ENCODE measurements around the gene TSR2. TPM values are rescaled to one million over a fixed set of nuclear protein-coding genes. Genes with fewer than 3 reads are reported as not detected.

TSR2 gene
- total and polyA plus RNA-seq, 2 experiments from 2014 or later, result 26.0 to 60.1 TPM

GRCh38 chrX:54430519-54430918 is 9.7 kb upstream of the TSR2 start:
- Histone ChIP-seq H3K27me3 (ENCODE audit: insufficient read depth) (no peaks in the 10 kb centered on the region), H3K4me2 (no peak overlapping the region), H3K27ac (ENCODE audit: low read depth) (no peak overlapping the region), H4K20me1 (replicated peaks; ENCODE audit: insufficient read depth) (no peaks in the 10 kb centered on the region), H3K9me2 (ENCODE audit: insufficient read depth) (no peaks in the 10 kb centered on the region), H3K79me2 (replicated peaks; ENCODE audit: insufficient read depth) (no peaks in the 10 kb centered on the region), H3K36me3 (ENCODE audit: insufficient read depth) (no peaks in the 10 kb centered on the region), H3K4me1 (ENCODE audit: insufficient read depth) (no peaks in the 10 kb centered on the region), H3K4me3 (no peak overlapping the region), H3F3A (replicated peaks; ENCODE audit: low read depth) (no peaks in the 10 kb centered on the region), H2AFZ (no peak overlapping the region)
- ATAC-seq, result no peak
- Mint-ChIP-seq H3K36me3 (ENCODE audit: low read depth) (no peaks in the 10 kb centered on the region), H3K27me3 (ENCODE audit: insufficient read depth, low read depth, poor library complexity) (no peaks in the 10 kb centered on the region), H3K4me3 (no peak overlapping the region), H3K27ac (no peak overlapping the region), H3K9me3 (no peaks in the 10 kb centered on the region), H3K4me1 (no peaks in the 10 kb centered on the region)
- DNase-seq (ENCODE audit: low spot score), result no peak
- TF ChIP-seq CTCF (conservative IDR thresholded peaks at IDR 0.05; ENCODE audit: low read depth in 2 of 2) (no peak), EZH2 (IDR thresholded peaks at IDR 0.05; ENCODE audit: low read depth, unreplicated experiment) (no peak)

GRCh38 chrX:54435121-54435520 is 5.1 kb upstream of the TSR2 start:
- Mint-ChIP-seq H3K4me3 (no peak overlapping the region), H3K36me3 (ENCODE audit: low read depth) (no peaks in the 10 kb centered on the region), H3K9me3 (no peaks in the 10 kb centered on the region), H3K4me1 (no peaks in the 10 kb centered on the region; the same call in 2 of the 3 replicates), H3K27ac (no peak overlapping the region), H3K27me3 (ENCODE audit: insufficient read depth, low read depth, poor library complexity) (peaks cover 2% of the 10 kb centered on the region)
- Histone ChIP-seq H3K36me3 (ENCODE audit: insufficient read depth) (no peaks in the 10 kb centered on the region), H3K27ac (ENCODE audit: low read depth) (no peak overlapping the region), H3K9me2 (ENCODE audit: insufficient read depth) (no peaks in the 10 kb centered on the region), H2AFZ (no peak overlapping the region), H3K4me2 (no peak overlapping the region), H3K4me1 (ENCODE audit: insufficient read depth) (no peaks in the 10 kb centered on the region), H3K79me2 (replicated peaks; ENCODE audit: insufficient read depth) (no peaks in the 10 kb centered on the region), H3F3A (replicated peaks; ENCODE audit: low read depth) (no peaks in the 10 kb centered on the region), H3K27me3 (ENCODE audit: insufficient read depth) (no peaks in the 10 kb centered on the region), H4K20me1 (replicated peaks; ENCODE audit: insufficient read depth) (no peaks in the 10 kb centered on the region), H3K4me3 (no peak overlapping the region)
- DNase-seq (ENCODE audit: low spot score) (no peak), ATAC-seq (no peak)
- TF ChIP-seq POLR2AphosphoS5 (IDR thresholded peaks at IDR 0.05; ENCODE audit: low read depth) (no peak), CTCF (conservative IDR thresholded peaks at IDR 0.05; ENCODE audit: low read depth in 2 of 2) (no peak), ZNF462 (CRISPR knock-in tag; IDR thresholded peaks at IDR 0.05) (no peak), CREB1 (CRISPR knock-in tag; IDR thresholded peaks at IDR 0.05; ENCODE audit: low read depth) (no peak), EZH2 (IDR thresholded peaks at IDR 0.05; ENCODE audit: low read depth, unreplicated experiment) (no peak), ZNF114 (CRISPR knock-in tag; IDR thresholded peaks at IDR 0.05) (no peak), REST (IDR thresholded peaks at IDR 0.05; ENCODE audit: unreplicated experiment) (no peak), NANOG (IDR thresholded peaks at IDR 0.05; ENCODE audit: borderline replicate concordance) (no peak)

Measured in GM23338 (cell line).